Measurements from ENCODE around the gene ELP2. TPM values are rescaled to one million over a fixed set of nuclear protein-coding genes. Genes with fewer than 3 reads are reported as not detected.

ELP2 gene
- total RNA-seq, 1 donor from 2014 or later: 60.2 TPM

DNA sequence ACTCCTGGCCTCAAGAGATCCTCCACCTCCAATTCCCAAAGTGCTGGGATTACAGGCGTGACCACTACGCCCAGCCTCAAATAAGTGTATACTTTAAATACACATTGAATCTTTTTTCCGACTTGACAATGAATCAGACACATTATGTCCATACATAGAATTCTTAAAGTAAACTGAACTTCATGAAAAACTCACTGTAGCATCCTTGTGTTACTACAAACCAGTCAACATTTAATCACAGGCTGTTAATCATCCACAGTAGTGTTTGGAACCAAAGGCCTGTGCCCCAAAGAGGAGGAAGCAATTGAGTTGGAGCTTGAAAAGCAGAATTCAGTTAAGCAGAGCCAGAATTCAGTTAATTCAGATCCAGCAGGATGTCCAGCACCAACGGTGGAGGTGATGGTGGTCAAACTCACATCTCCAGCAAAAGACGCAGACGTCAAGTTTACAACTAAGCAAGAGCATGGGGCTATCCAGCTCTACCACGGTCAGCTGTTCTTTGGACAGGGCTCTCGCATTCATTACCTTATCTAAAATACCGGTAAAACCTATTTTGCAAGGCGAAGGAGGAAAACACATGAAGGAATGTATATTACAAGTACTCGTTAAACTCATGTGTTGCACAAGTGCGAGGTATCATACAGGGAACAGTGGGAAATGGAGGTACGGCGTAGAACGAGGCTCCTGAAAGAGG lies 1.7 kb upstream of the ELP2 start:
- TF ChIP-seq POLR2AphosphoS5 (IDR thresholded peaks at IDR 0.05; ENCODE audit: insufficient read depth in 1 of 2, low read depth in 1 of 2): no peak
- no peak for TF ChIP-seq POLR2A (IDR thresholded peaks at IDR 0.05)
- no peak for TF ChIP-seq CTCF (IDR thresholded peaks at IDR 0.05)
- peak overlapping the region; percentile 83 to 96 for H3K4me3 ChIP-seq
- peak overlapping the region; percentile 97 for H3K27ac ChIP-seq
- H3K9me3 ChIP-seq: no peaks in the 10 kb centered on the region
- intact Hi-C loops (cut with DNase I): loop anchor here (5.0 kb wide), 1 partner anchor 336 kb away; no protein-coding TSS in a partner anchor
- DNase-seq (ENCODE audit: extremely low spot score in 2 of 2): no peak
- H3K36me3 ChIP-seq: peaks cover 0 to 7% of the 10 kb centered on the region in 2 donors
- H3K27me3 ChIP-seq: no peaks in the 10 kb centered on the region
- H3K4me1 ChIP-seq: peaks cover 46% of the 10 kb centered on the region

- TF ChIP-seq POLR2AphosphoS5 (IDR thresholded peaks at IDR 0.05; ENCODE audit: insufficient read depth in 1 of 2, low read depth in 1 of 2) (no peak), POLR2A (IDR thresholded peaks at IDR 0.05) (no peak), CTCF (IDR thresholded peaks at IDR 0.05) (no peak)
- peaks cover 51% of the 10 kb centered on the region for H3K4me1 ChIP-seq
- H3K27me3 ChIP-seq: no peaks in the 10 kb centered on the region
- intact Hi-C loops (cut with DNase I): loop anchor here (5.0 kb wide), 1 partner anchor 336 kb away; no protein-coding TSS in a partner anchor
- H3K36me3 ChIP-seq: peaks cover 0 to 7% of the 10 kb centered on the region in 2 donors
- H3K9me3 ChIP-seq: no peaks in the 10 kb centered on the region
- H3K27ac ChIP-seq: peak overlapping the region; percentile 97
- peak overlapping the region; percentile 83 to 96 for H3K4me3 ChIP-seq
- no peak for DNase-seq (ENCODE audit: extremely low spot score in 2 of 2)
Measured at GRCh38 chr18:36128530-36128870, 1.2 kb upstream of the ELP2 start.

DNA sequence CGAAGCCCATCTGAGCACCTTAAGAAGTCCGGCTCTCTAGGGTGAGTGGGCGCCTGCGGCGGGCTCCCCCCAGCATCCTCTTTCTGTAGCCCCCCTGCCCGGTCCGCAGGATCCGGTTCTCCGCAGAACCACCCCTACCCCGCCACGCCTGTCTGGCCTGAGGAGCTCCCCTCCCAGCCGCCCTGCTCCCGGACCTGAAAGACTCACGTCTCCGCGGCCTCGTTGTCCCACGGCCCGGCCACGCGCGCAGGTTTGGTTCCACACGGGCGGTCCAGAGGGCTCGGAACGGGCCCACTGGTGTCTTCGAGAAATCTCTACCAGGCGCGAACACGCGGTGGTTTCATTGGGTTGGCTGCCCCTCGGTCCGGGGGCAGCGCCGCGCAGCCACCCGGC lies 796 bp upstream of the ELP2 start:
- no peaks in the 10 kb centered on the region for H3K9me3 ChIP-seq
- peaks cover 55% of the 10 kb centered on the region for H3K4me1 ChIP-seq
- peak overlapping the region; percentile 97 for H3K27ac ChIP-seq
- peak in 1 of 2 donors; percentile 91 for DNase-seq (ENCODE audit: extremely low spot score in 2 of 2)
- intact Hi-C loops (cut with DNase I): loop anchor here (5.0 kb wide), 1 partner anchor 337 kb away; no protein-coding TSS in a partner anchor
- H3K4me3 ChIP-seq: peak overlapping the region; percentile 83 to 96
- no peaks in the 10 kb centered on the region for H3K27me3 ChIP-seq
- no peak for TF ChIP-seq POLR2A (IDR thresholded peaks at IDR 0.05)
- TF ChIP-seq CTCF (IDR thresholded peaks at IDR 0.05): no peak
- TF ChIP-seq POLR2AphosphoS5 (IDR thresholded peaks at IDR 0.05; ENCODE audit: insufficient read depth in 1 of 2, low read depth in 1 of 2): no peak
- peaks cover 0 to 7% of the 10 kb centered on the region in 2 donors for H3K36me3 ChIP-seq

- Histone ChIP-seq H3K4me3 (peak overlapping the region; percentile 83 to 96), H3K4me1 (peaks cover 60% of the 10 kb centered on the region), H3K27ac (peak overlapping the region; percentile 97), H3K27me3 (no peaks in the 10 kb centered on the region), H3K9me3 (no peaks in the 10 kb centered on the region), H3K36me3 (no peaks in the 10 kb centered on the region)
- DNase-seq (ENCODE audit: extremely low spot score in 2 of 2): no peak
- intact Hi-C loops (cut with DNase I): no loop called here
- TF ChIP-seq POLR2A (IDR thresholded peaks at IDR 0.05) (no peak), CTCF (IDR thresholded peaks at IDR 0.05) (no peak), POLR2AphosphoS5 (IDR thresholded peaks at IDR 0.05; ENCODE audit: insufficient read depth in 1 of 2, low read depth in 1 of 2) (no peak)
Measured at GRCh38 chr18:36130039-36130831, 536 bp downstream of the ELP2 start.

Measured in vagina (tissue), 2 donors.